Endothelial cell of umbilical vein (primary cell): ENCODE data around the gene TMEM98. TPM values are rescaled to one million over a fixed set of nuclear protein-coding genes. Genes with fewer than 3 reads are reported as not detected.
A peak's percentile ranks its signal among the peaks of the same experiment; 100 is the strongest.

Source experiments
- BruUV-seq: library from RNA; stranded (reverse); fragments of 400-500 nt; replicated peaks from 2 replicates; lab custom pipeline; 2021; lab: Mats Ljungman, UMichigan
- CTCF ChIA-PET: fragments of 300-600, 350-600 bp; sonication (Branson Sonifier 250); formaldehyde crosslinking; loops from one replicate; lab custom pipeline; 2021; ENCODE audit warnings: antibody characterized with exemption, inconsistent platforms; lab: Charles Lee
- POLR2A ChIA-PET: fragments of 300-600, 350-600 bp; sonication (Branson Sonifier 250); formaldehyde crosslinking; loops from one replicate; lab custom pipeline; 2021; ENCODE audit warnings: antibody characterized with exemption, inconsistent platforms; lab: Charles Lee
- DNase-seq: peaks from one replicate; pipeline ENCODE4 v3.0.0-alpha.2; 2011; ENCODE audit warnings: low read depth, low spot score
- FAIRE-seq: peaks from 2 replicates; lab custom pipeline; 2011; peaks lifted over from hg19 to GRCh38; lab: Jason Lieb, UNC
- H2AFZ ChIP-seq: 2 replicates; pipeline ENCODE4 v1.6.0; 2012; ENCODE audit warnings: low read depth, low read length, control low read depth, inconsistent platforms
- H3K27ac ChIP-seq: 2 replicates; pipeline ENCODE4 v1.5.1; 2011; ENCODE audit warnings: low read depth, mild to moderate bottlenecking, control low read depth, low read length, moderate library complexity; ENCODE audit not compliant: insufficient read depth
- H3K27me3 ChIP-seq, 2 experiments: 2 replicates each; pipeline versions ENCODE4 v1.6.0 to v1.6.1; 2011; ENCODE audit warnings: low read length in 2 of 2, mixed read lengths in 1 of 2; ENCODE audit not compliant: control insufficient read depth in 2 of 2, insufficient read depth in 2 of 2
- H3K36me3 ChIP-seq, 2 experiments: 2 replicates in 1 of 2; 3 replicates in 1 of 2; pipeline ENCODE4 v1.5.1; 2011; ENCODE audit warnings: low read length in 2 of 2, mild to moderate bottlenecking in 1 of 2, moderate library complexity in 1 of 2; ENCODE audit not compliant: control insufficient read depth in 2 of 2, insufficient read depth in 2 of 2; ENCODE audit errors: extremely low read depth in 1 of 2
- H3K4me1 ChIP-seq: 3 replicates; pipeline ENCODE4 v1.5.1; 2011; ENCODE audit warnings: mild to moderate bottlenecking, low read length; ENCODE audit not compliant: control insufficient read depth, insufficient read depth; ENCODE audit errors: extremely low read depth
- H3K4me2 ChIP-seq: 2 replicates; pipeline ENCODE4 v1.6.1; 2011; ENCODE audit warnings: low read length, control low read depth, mixed read lengths; ENCODE audit not compliant: insufficient read depth
- H3K4me3 ChIP-seq, 3 experiments: fragments of 200-600 bp in 1 of 3; sonication (generic), shearing (Covaris generic) in 1 of 3; replicated peaks in 1 of 3; 2 replicates each; pipeline ENCODE4 v1.5.1; 2011 to 2016; ENCODE audit warnings: control low read depth in 3 of 3, low read length in 3 of 3, mild to moderate bottlenecking in 2 of 3, inconsistent platforms in 1 of 3, low read depth in 1 of 3, moderate library complexity in 1 of 3; ENCODE audit not compliant: insufficient read depth in 1 of 3
- H3K79me2 ChIP-seq: 2 replicates; pipeline ENCODE4 v1.6.0; 2012; ENCODE audit warnings: low read length, inconsistent platforms; ENCODE audit not compliant: control insufficient read depth, insufficient read depth
- H3K9ac ChIP-seq: replicated peaks from 2 replicates; pipeline ENCODE3; 2011; ENCODE audit warnings: low read length, control low read depth; ENCODE audit not compliant: insufficient read depth; ENCODE audit errors: extremely low read depth
- H3K9me1 ChIP-seq: replicated peaks from 3 replicates; pipeline ENCODE4 v1.6.0; 2011; ENCODE audit warnings: mild to moderate bottlenecking, low read length; ENCODE audit not compliant: control insufficient read depth, insufficient read depth; ENCODE audit errors: extremely low read depth
- H3K9me3 ChIP-seq: replicated peaks from 2 replicates; pipeline ENCODE4 v1.5.1; 2012; ENCODE audit warnings: low read length, inconsistent platforms; ENCODE audit not compliant: control insufficient read depth, insufficient read depth
- H4K20me1 ChIP-seq: replicated peaks from 2 replicates; pipeline ENCODE3; 2011; ENCODE audit warnings: mild to moderate bottlenecking, low read length; ENCODE audit not compliant: control insufficient read depth, insufficient read depth; ENCODE audit errors: extremely low read depth
- EZH2 ChIP-seq: IDR thresholded peaks from 2 replicates; pipeline ENCODE4 v1.6.1; 2012; ENCODE audit warnings: borderline replicate concordance, low read depth, mild to moderate bottlenecking, moderate library complexity, low read length, inconsistent platforms; ENCODE audit not compliant: severe bottlenecking
- FOS ChIP-seq: IDR thresholded peaks from 2 replicates; pipeline ENCODE4 v1.6.1; 2011; ENCODE audit warnings: mild to moderate bottlenecking, low read length, moderate library complexity, borderline replicate concordance; ENCODE audit not compliant: insufficient read depth
- GATA2 ChIP-seq: IDR thresholded peaks from 2 replicates; pipeline ENCODE4 v1.7.0; 2011; ENCODE audit warnings: low read depth, mild to moderate bottlenecking, moderate library complexity, mixed read lengths, low read length; ENCODE audit not compliant: insufficient read length, insufficient read depth
- JUN ChIP-seq: IDR thresholded peaks from 2 replicates; pipeline ENCODE4 v1.6.1; 2011; ENCODE audit warnings: borderline replicate concordance, low read depth; ENCODE audit not compliant: insufficient read length, insufficient read depth
- MYC ChIP-seq: IDR thresholded peaks from one replicate; pipeline ENCODE4 v1.6.1; 2011; ENCODE audit warnings: mild to moderate bottlenecking, low read depth, low read length
- POLR2A ChIP-seq: IDR thresholded peaks from 2 replicates; pipeline ENCODE4 v1.6.1; 2012; ENCODE audit warnings: low read depth, mild to moderate bottlenecking, control low read depth, low read length
- POLR2AphosphoS5 ChIP-seq: IDR thresholded peaks from 2 replicates; pipeline ENCODE4 v1.6.1; 2012; ENCODE audit warnings: low read depth, mild to moderate bottlenecking, control low read depth, low read length, moderate library complexity; ENCODE audit not compliant: insufficient read depth
- dilution Hi-C: fragments of 300-500 bp; cut with MboI; formaldehyde crosslinking; loops from one replicate; pipeline ENCODE4 v1.15.0; 2019; ENCODE audit warnings: low sequenced_read_pairs; ENCODE audit not compliant: extremely low pct_ligation_motif_present
- intact Hi-C: fragments of 100-400 bp; cut with micrococcal nuclease; formaldehyde crosslinking; loops from one replicate; pipeline ENCODE4 v1.10.0; 2022
- polyA plus RNA-seq, 4 experiments: library from polyadenylated mRNA; depleted of rRNA in 3 of 4; stranded (reverse) in 3 of 4; unstranded in 1 of 4; fragments of >200 nt; gene quantifications; 2 replicates each; pipeline versions ENCODE4 v1.2.1 to v1.2.3, GENCODE V29; 2011 to 2012; ENCODE audit warnings: missing spikeins in 1 of 4
- total RNA-seq: library from RNA; stranded (reverse); gene quantifications from 2 replicates; pipeline ENCODE4 v1.2.3, GENCODE V29; 2021
- TF ChIP-seq, protein P1 (sequence below): IDR thresholded peaks from 2 replicates; pipeline ENCODE4 v1.6.1; 2011; ENCODE audit not compliant: insufficient read depth, insufficient read length
- TF ChIP-seq, protein P2 (sequence below), 2 donors: IDR thresholded peaks; 1 replicate in 1 of 2; 2 replicates in 1 of 2; pipeline ENCODE4 v1.5.1; 2011; ENCODE audit warnings: low read length in 2 of 2, mild to moderate bottlenecking in 2 of 2, moderate library complexity in 2 of 2, control low read depth in 1 of 2, inconsistent platforms in 1 of 2, low read depth in 1 of 2; ENCODE audit not compliant: insufficient read depth in 1 of 2; ENCODE audit errors: extremely low read depth in 1 of 2

TMEM98 gene
- total and polyA plus RNA-seq, 2 donors (not counting 3 experiments of a cell fraction or from before 2014, with no cell fraction given) = 83.6 to 456 TPM

DNA sequence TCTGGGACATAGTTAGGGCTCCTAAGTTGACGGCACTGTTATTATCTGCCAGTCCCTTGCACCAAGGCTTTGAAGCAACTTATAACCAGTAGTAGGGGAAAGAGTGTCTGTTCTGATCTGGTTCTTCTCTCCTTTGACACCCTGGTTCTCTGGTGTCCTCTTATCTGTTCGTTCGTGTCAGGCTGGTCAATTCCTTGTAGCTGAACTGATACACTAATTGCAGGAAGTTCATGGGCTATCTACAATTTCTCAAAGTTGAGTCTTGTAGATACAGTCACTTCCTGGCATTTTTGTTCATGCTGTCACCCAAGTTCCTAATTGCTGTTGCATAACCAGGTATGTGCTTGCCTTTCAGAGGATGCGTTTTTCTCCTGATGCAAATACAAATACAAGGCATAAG lies 33.7 kb upstream of the TMEM98 start:
- dilution Hi-C loops = no loop called here
- DNase-seq = no peak
- CTCF ChIA-PET = interaction anchor here (1.0 to 2.2 kb wide), 3 partner anchors 16 to 111 kb away, joined by 3 to 12 read pairs (median 3); partner anchors contain the start of gene MYO1D

GRCh38 chr17:32896647-32897258 lies 31.2 kb upstream of the TMEM98 start:
- no peaks in the 10 kb centered on the region for H3K79me2 ChIP-seq
- no peaks in the 10 kb centered on the region for H3K36me3 ChIP-seq
- FAIRE-seq (no peak), DNase-seq (no peak)
- BruUV-seq = no TSS peak
- no peak overlapping the region for H3K4me2 ChIP-seq
- no peak overlapping the region for H3K4me3 ChIP-seq
- H3K27me3 ChIP-seq = peaks cover 0 to 3% of the 10 kb centered on the region in 2 experiments
- dilution Hi-C loops = no loop called here
- no peaks in the 10 kb centered on the region for H3K9me1 ChIP-seq
- H2AFZ ChIP-seq = no peak overlapping the region
- ChIA-PET POLR2A (no interaction called here), CTCF (interaction anchor here (1.0 to 1.2 kb wide), 3 partner anchors 13 to 20 kb away, joined by 3 to 4 read pairs (median 3); partner anchors contain the start of gene MYO1D)
- no peak overlapping the region for H3K9ac ChIP-seq
- H3K27ac ChIP-seq = no peak overlapping the region
- intact Hi-C loops = no loop called here
- H3K4me1 ChIP-seq = no peaks in the 10 kb centered on the region
- TF ChIP-seq EZH2 (no peak), JUN (no peak), FOS (no peak), POLR2A (no peak), MYC (no peak), GATA2 (no peak), POLR2AphosphoS5 (no peak)
- TF ChIP-seq, protein P1, sequence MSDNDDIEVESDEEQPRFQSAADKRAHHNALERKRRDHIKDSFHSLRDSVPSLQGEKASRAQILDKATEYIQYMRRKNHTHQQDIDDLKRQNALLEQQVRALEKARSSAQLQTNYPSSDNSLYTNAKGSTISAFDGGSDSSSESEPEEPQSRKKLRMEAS = no peak
- TF ChIP-seq, protein P2, sequence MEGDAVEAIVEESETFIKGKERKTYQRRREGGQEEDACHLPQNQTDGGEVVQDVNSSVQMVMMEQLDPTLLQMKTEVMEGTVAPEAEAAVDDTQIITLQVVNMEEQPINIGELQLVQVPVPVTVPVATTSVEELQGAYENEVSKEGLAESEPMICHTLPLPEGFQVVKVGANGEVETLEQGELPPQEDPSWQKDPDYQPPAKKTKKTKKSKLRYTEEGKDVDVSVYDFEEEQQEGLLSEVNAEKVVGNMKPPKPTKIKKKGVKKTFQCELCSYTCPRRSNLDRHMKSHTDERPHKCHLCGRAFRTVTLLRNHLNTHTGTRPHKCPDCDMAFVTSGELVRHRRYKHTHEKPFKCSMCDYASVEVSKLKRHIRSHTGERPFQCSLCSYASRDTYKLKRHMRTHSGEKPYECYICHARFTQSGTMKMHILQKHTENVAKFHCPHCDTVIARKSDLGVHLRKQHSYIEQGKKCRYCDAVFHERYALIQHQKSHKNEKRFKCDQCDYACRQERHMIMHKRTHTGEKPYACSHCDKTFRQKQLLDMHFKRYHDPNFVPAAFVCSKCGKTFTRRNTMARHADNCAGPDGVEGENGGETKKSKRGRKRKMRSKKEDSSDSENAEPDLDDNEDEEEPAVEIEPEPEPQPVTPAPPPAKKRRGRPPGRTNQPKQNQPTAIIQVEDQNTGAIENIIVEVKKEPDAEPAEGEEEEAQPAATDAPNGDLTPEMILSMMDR (IDR thresholded peaks at IDR 0.05; ENCODE audit: extremely low read depth in 1 of 2, insufficient read depth in 1 of 2, low read depth in 1 of 2, low read length in 2 of 2) = no peak
- no peaks in the 10 kb centered on the region for H3K9me3 ChIP-seq
- H4K20me1 ChIP-seq = no peaks in the 10 kb centered on the region

More for the DNA sequence above, 33.7 kb upstream of the TMEM98 start:
- H3K4me3 ChIP-seq = no peak overlapping the region
- peak; percentile 12 for FAIRE-seq
- H2AFZ ChIP-seq = no peak overlapping the region
- intact Hi-C loops = no loop called here
- no peak overlapping the region for H3K9ac ChIP-seq
- H3K36me3 ChIP-seq = no peaks in the 10 kb centered on the region
- H3K9me1 ChIP-seq = no peaks in the 10 kb centered on the region
- H3K27me3 ChIP-seq = peaks cover 0 to 3% of the 10 kb centered on the region in 2 experiments
- H4K20me1 ChIP-seq = no peaks in the 10 kb centered on the region
- no peaks in the 10 kb centered on the region for H3K9me3 ChIP-seq
- H3K4me1 ChIP-seq = no peaks in the 10 kb centered on the region
- POLR2A ChIA-PET = no interaction called here
- H3K27ac ChIP-seq = no peak overlapping the region
- H3K79me2 ChIP-seq = no peaks in the 10 kb centered on the region
- H3K4me2 ChIP-seq = no peak overlapping the region
- peak; percentile 11 for TF ChIP-seq FOS
- TF ChIP-seq, protein P1 = no peak
- peak; percentile 64 for TF ChIP-seq GATA2
- no TSS peak for BruUV-seq
